GM18498 (cell line): ENCODE results near the gene KLF17.

Experiments
- ATAC-seq: cut with Tn5 transposase; IDR thresholded peaks from one replicate; pipeline ENCODE4 v1.9.1; 2021; ENCODE audit warnings: mild to moderate bottlenecking, moderate library complexity; ENCODE audit not compliant: unreplicated experiment

Gene KLF17

DNA sequence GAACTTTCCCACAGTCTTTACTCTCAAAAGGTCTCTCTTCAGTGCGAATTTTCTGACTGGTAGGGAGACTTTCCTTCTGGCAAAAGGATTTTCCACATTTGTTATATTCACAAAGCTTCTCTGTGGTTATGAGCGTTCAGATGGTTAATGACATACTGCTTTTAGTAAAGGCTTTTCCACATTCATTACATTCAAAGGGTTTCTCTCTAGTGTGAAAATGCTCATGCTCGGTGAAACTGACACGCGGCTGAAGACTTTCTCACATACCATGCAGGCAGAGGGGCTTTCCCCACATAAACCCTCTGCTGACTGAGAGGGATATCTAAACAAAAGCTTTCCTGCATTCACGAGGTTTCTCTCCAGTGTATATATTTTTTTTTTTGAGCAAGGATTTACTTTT, 32.7 kb downstream of the KLF17 start:
- no peak for ATAC-seq

- no peak for ATAC-seq
These were observed 33.2 kb downstream of the KLF17 start for GRCh38 chr1:44151808-44152207.

DNA sequence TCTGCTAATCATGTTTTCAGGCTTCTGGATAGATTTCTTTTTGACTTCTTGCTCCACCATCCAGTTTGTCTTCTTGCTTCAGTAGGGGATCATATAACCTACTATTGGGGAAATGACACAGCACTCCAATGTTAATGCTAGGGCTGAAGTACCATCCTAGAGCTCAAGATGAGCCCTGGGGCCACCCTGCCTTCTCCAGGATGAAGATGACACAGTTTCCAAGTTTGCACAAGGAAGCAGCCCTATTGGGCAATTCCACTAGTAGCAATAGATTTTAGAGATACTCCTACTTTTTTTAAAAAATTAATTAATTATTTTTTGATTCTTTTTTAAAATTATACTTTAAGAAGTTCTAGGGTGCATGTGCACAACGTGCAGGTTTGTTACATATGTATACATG, 34.1 kb downstream of the KLF17 start:
- no peak for ATAC-seq

GRCh38 chr1:44154049-44154448, 35.4 kb downstream of the KLF17 start:
- ATAC-seq: no peak

DNA sequence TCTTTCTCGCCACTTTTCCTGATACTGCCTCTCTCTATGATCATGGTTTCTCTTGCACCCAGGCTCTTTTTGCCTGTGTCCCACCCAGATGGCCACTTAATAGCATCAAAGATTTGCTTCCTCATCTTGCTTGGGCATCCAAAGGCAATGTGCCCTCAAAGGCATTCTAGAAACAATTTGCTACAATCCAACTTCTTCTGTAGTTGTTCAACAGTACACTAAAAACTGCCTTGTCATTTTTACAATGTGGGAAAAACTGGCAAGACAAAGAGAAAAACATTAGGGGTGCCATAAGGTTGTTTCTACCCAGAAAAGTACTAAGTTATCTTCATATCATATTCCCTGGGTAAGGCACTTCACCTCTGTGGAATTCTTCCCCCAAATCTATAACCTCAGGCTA, 39.3 kb downstream of the KLF17 start:
- ATAC-seq: no peak

- ATAC-seq: no peak
These were observed 40.2 kb downstream of the KLF17 start for GRCh38 chr1:44158871-44159270.

- ATAC-seq: no peak
These were observed 42.9 kb downstream of the KLF17 start for GRCh38 chr1:44161546-44161945.

DNA sequence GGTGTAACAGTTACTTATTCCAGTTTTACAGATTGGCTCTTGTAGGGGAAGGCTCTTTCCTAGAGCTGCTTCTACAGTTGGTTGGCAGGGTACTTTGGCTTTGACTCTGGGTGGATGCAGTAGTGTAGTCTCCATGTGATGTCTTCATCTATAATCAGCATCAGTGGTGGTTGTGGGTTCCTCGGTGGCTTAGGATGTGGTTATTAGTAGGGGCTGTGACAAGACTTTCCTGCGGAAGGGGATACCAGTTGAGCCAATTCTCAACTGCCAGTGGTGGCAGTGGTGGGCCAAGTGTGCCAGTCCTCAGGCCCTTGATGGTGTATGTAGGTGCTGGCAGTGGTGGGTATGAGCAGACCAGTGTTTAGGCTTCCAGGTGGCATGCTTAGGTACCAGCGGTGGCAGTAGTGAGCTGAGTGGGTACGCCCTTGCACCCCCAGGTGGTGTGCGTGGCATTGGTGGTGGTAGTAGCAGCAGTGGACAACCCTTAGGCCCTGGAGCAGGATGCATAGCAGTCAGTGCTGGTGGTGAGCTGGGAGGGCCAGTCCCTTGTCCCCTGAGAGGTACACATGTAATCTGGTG, 50.0 kb downstream of the KLF17 start:
- no peak for ATAC-seq

GRCh38 chr1:44170281-44170823, 51.7 kb downstream of the KLF17 start:
- ATAC-seq: no peak

- no peak for ATAC-seq
These were observed 56.0 kb downstream of the KLF17 start for GRCh38 chr1:44174630-44175029.
